SK-N-SH treated with all-trans-retinoic acid at 6 μM for 48 hours (cell line): ENCODE results near the gene FGF21.

Experiments
- CSDC2 ChIP-seq: fragments of 250-450 bp; sonication (Bioruptor Pico); IDR thresholded peaks from 2 replicates; pipeline ENCODE4 v1.5.0; 2020; ENCODE audit warnings: mild to moderate bottlenecking, moderate library complexity
- ESRRG ChIP-seq: fragments of 250-450 bp; sonication (Bioruptor Pico); IDR thresholded peaks from 2 replicates; pipeline ENCODE4 v1.6.1; 2021; ENCODE audit warnings: mild to moderate bottlenecking
- ISL1 ChIP-seq: fragments of 250-450 bp; sonication (Bioruptor Pico); IDR thresholded peaks from 2 replicates; pipeline ENCODE4 v2.1.2; 2022; ENCODE audit warnings: mild to moderate bottlenecking, moderate library complexity
- PPARA ChIP-seq: fragments of 250-450 bp; sonication (Bioruptor Pico); IDR thresholded peaks from 2 replicates; pipeline ENCODE4 v1.5.0; 2020; ENCODE audit warnings: mild to moderate bottlenecking, borderline replicate concordance
- TOX ChIP-seq: fragments of 250-450 bp; sonication (Bioruptor Pico); IDR thresholded peaks from 2 replicates; pipeline ENCODE4 v1.8.0; 2021; ENCODE audit warnings: mild to moderate bottlenecking, moderate library complexity, borderline replicate concordance
- ZFP3 ChIP-seq: fragments of 250-450 bp; sonication (Bioruptor Pico); IDR thresholded peaks from 2 replicates; pipeline ENCODE4 v1.5.0; 2020; ENCODE audit warnings: mild to moderate bottlenecking, moderate library complexity
- TF ChIP-seq, protein P1 (sequence below): fragments of 250-450 bp; sonication (Bioruptor Pico); IDR thresholded peaks from 2 replicates; pipeline ENCODE4 v1.5.1; 2021; ENCODE audit warnings: mild to moderate bottlenecking, moderate library complexity

- TF ChIP-seq, protein P1, sequence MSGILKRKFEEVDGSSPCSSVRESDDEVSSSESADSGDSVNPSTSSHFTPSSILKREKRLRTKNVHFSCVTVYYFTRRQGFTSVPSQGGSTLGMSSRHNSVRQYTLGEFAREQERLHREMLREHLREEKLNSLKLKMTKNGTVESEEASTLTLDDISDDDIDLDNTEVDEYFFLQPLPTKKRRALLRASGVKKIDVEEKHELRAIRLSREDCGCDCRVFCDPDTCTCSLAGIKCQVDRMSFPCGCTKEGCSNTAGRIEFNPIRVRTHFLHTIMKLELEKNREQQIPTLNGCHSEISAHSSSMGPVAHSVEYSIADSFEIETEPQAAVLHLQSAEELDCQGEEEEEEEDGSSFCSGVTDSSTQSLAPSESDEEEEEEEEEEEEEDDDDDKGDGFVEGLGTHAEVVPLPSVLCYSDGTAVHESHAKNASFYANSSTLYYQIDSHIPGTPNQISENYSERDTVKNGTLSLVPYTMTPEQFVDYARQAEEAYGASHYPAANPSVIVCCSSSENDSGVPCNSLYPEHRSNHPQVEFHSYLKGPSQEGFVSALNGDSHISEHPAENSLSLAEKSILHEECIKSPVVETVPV (CRISPR knock-in tag) = no peak
- TF ChIP-seq ESRRG (no peak), ISL1 (no peak), PPARA (CRISPR knock-in tag) (no peak), CSDC2 (CRISPR knock-in tag) (no peak), ZFP3 (CRISPR knock-in tag) (no peak), TOX (CRISPR knock-in tag) (no peak)
Measured at GRCh38 chr19:48795685-48796070, 40.4 kb downstream of the FGF21 start.
